ENCODE data around the gene ATXN7. TPM values are rescaled to one million over a fixed set of nuclear protein-coding genes. Genes with fewer than 3 reads are reported as not detected.

ATXN7 gene
- total RNA-seq, 1 experiment from 2014 or later: 5.2 TPM

DNA sequence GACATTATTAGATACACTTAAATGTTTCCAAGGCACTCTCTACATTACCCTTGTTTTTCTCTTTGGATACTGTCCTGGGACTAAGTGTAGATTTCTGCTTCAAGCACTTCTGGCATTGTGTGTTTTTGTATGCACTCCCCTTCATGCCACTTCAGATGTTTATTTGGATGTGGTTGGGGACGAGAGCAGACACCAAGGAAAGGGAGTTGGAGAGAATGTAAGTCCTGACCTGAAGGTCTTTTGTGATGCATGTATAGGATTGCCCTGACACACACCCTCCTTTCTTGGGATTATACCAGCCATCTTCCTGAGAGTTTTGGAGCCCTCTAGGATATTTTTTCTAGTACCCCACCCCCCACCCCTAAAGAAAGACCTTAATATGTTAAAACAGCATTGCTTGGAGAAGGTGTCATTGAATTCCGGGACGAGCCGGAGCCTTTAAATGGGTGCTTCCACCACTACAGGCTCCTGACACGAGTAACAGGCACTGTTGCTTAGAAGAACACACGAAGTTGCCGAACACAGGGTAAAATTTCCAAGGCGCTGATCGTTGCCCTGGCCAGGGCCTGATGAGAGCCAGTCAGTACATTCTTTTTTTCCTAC lies 136.9 kb downstream of the ATXN7 start:
- DNase-seq: no peak
- Histone ChIP-seq H3K27me3 (ENCODE audit: control insufficient read depth, insufficient read depth, low read length) (no peaks in the 10 kb centered on the region), H3K4me3 (ENCODE audit: insufficient read depth, low read depth, low read length) (no peak overlapping the region), H3K36me3 (replicated peaks; ENCODE audit: control insufficient read depth, insufficient read depth, low read length) (peaks cover 7% of the 10 kb centered on the region)

DNA sequence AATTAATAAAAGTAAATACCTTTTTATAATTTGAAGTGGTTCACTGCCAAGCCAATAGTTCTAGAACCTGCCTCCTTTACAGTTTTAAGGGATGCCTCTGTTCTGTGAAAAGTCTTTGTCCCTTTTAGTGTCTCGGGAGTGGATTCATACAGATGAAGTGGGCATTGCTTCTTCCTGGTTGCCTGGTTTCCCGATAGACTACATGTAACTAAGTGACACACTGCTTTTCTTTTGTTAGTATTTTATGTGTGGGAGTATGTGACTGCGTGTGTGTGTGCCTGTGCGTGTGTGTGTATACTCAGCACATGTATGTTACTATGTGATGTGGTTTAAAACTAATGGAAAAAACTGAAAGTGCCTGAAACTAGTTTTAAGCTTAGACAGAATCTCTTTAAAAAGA lies 138.6 kb downstream of the ATXN7 start:
- Histone ChIP-seq H3K27me3 (ENCODE audit: control insufficient read depth, insufficient read depth, low read length) (no peaks in the 10 kb centered on the region), H3K4me3 (ENCODE audit: insufficient read depth, low read depth, low read length) (no peak overlapping the region), H3K36me3 (replicated peaks; ENCODE audit: control insufficient read depth, insufficient read depth, low read length) (peaks cover 5% of the 10 kb centered on the region)
- no peak for DNase-seq

- peaks cover 7% of the 10 kb centered on the region for H3K36me3 ChIP-seq (replicated peaks; ENCODE audit: control insufficient read depth, insufficient read depth, low read length)
- no peak for DNase-seq
- no peaks in the 10 kb centered on the region for H3K27me3 ChIP-seq (ENCODE audit: control insufficient read depth, insufficient read depth, low read length)
- no peak overlapping the region for H3K4me3 ChIP-seq (ENCODE audit: insufficient read depth, low read depth, low read length)
These were observed 139.9 kb downstream of the ATXN7 start for GRCh38 chr3:64003589-64003988.

- DNase-seq: no peak
- peaks cover 19% of the 10 kb centered on the region for H3K36me3 ChIP-seq (replicated peaks; ENCODE audit: control insufficient read depth, insufficient read depth, low read length)
- no peaks in the 10 kb centered on the region for H3K27me3 ChIP-seq (ENCODE audit: control insufficient read depth, insufficient read depth, low read length)
- H3K4me3 ChIP-seq (ENCODE audit: insufficient read depth, low read depth, low read length): no peak overlapping the region
These were observed 144.3 kb downstream of the ATXN7 start for GRCh38 chr3:64008017-64008416.

GRCh38 chr3:64008487-64009351 lies 145.1 kb downstream of the ATXN7 start:
- Histone ChIP-seq H3K4me3 (ENCODE audit: insufficient read depth, low read depth, low read length) (no peak overlapping the region), H3K27me3 (ENCODE audit: control insufficient read depth, insufficient read depth, low read length) (no peaks in the 10 kb centered on the region), H3K36me3 (replicated peaks; ENCODE audit: control insufficient read depth, insufficient read depth, low read length) (peaks cover 22% of the 10 kb centered on the region)
- no peak for DNase-seq

DNA sequence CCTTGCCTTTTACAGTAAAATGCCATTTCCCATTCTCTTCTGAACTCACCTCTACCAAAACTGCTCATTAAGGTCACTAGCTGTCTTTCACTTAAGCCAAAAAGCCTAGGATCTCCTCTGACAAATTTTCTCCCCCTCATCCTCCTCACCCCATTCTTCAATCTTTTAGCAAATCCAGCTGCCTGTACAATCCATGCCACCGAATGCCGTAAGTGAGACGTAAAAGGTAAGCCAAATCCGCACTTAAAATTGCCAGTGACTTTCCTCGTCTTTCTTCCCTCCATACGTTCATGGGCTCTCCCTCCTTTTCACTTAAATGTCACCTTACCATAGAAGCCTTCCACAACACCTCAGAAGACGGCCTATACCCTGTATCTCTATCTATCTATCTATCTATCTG lies 145.9 kb downstream of the ATXN7 start:
- Histone ChIP-seq H3K27me3 (ENCODE audit: control insufficient read depth, insufficient read depth, low read length) (no peaks in the 10 kb centered on the region), H3K36me3 (replicated peaks; ENCODE audit: control insufficient read depth, insufficient read depth, low read length) (peaks cover 23% of the 10 kb centered on the region), H3K4me3 (ENCODE audit: insufficient read depth, low read depth, low read length) (no peak overlapping the region)
- no peak for DNase-seq

- no peak for DNase-seq
These were observed 146.5 kb downstream of the ATXN7 start for GRCh38 chr3:64010199-64010598.

GRCh38 chr3:64011685-64012084 lies 148.0 kb downstream of the ATXN7 start:
- Histone ChIP-seq H3K36me3 (replicated peaks; ENCODE audit: control insufficient read depth, insufficient read depth, low read length) (peaks cover 22% of the 10 kb centered on the region), H3K4me3 (ENCODE audit: insufficient read depth, low read depth, low read length) (no peak overlapping the region), H3K27me3 (ENCODE audit: control insufficient read depth, insufficient read depth, low read length) (no peaks in the 10 kb centered on the region)
- no peak for DNase-seq

More at GRCh38 chr3:64010199-64010598, 146.5 kb downstream of the ATXN7 start:
- peaks cover 26% of the 10 kb centered on the region for H3K36me3 ChIP-seq (replicated peaks; ENCODE audit: control insufficient read depth, insufficient read depth, low read length)
- no peak overlapping the region for H3K4me3 ChIP-seq (ENCODE audit: insufficient read depth, low read depth, low read length)
- H3K27me3 ChIP-seq (ENCODE audit: control insufficient read depth, insufficient read depth, low read length): no peaks in the 10 kb centered on the region

- Histone ChIP-seq H3K36me3 (replicated peaks; ENCODE audit: control insufficient read depth, insufficient read depth, low read length) (peaks cover 11% of the 10 kb centered on the region), H3K27me3 (ENCODE audit: control insufficient read depth, insufficient read depth, low read length) (no peaks in the 10 kb centered on the region), H3K4me3 (ENCODE audit: insufficient read depth, low read depth, low read length) (no peak overlapping the region)
- DNase-seq: no peak
These were observed 153.4 kb downstream of the ATXN7 start for GRCh38 chr3:64016941-64017620.

GRCh38 chr3:64019271-64019670 lies 155.6 kb downstream of the ATXN7 start:
- Histone ChIP-seq H3K27me3 (ENCODE audit: control insufficient read depth, insufficient read depth, low read length) (no peaks in the 10 kb centered on the region), H3K4me3 (ENCODE audit: insufficient read depth, low read depth, low read length) (no peak overlapping the region), H3K36me3 (replicated peaks; ENCODE audit: control insufficient read depth, insufficient read depth, low read length) (peaks cover 7% of the 10 kb centered on the region)
- DNase-seq: no peak

GRCh38 chr3:64019879-64020278 lies 156.2 kb downstream of the ATXN7 start:
- H3K4me3 ChIP-seq (ENCODE audit: insufficient read depth, low read depth, low read length): no peak overlapping the region
- H3K36me3 ChIP-seq (replicated peaks; ENCODE audit: control insufficient read depth, insufficient read depth, low read length): peaks cover 2% of the 10 kb centered on the region
- no peaks in the 10 kb centered on the region for H3K27me3 ChIP-seq (ENCODE audit: control insufficient read depth, insufficient read depth, low read length)
- DNase-seq: no peak

DNA sequence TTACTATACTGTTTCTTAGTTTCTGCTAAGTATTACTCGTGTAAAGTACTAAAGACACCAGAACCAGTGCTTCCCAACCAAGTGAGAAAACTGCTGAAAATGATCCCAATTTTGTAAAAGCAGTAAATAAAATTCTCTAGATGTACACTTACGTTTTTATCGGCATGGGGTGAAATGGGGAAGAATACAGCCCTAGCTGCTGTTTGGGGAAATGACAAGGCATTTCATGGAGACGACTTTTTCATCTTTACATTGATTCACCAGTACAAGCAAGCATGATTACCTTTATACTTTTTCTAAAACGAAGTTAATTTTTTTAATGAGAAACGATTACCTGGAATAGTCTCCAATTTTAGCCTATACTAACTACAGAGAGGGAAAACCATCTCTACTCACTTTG lies 158.3 kb downstream of the ATXN7 start:
- Histone ChIP-seq H3K4me3 (ENCODE audit: insufficient read depth, low read depth, low read length) (no peak overlapping the region), H3K27me3 (ENCODE audit: control insufficient read depth, insufficient read depth, low read length) (no peaks in the 10 kb centered on the region), H3K36me3 (replicated peaks; ENCODE audit: control insufficient read depth, insufficient read depth, low read length) (peaks cover 2% of the 10 kb centered on the region)
- DNase-seq: no peak

- DNase-seq: peak; percentile 18
These were observed 159.0 kb downstream of the ATXN7 start for GRCh38 chr3:64022451-64023186.

DNA sequence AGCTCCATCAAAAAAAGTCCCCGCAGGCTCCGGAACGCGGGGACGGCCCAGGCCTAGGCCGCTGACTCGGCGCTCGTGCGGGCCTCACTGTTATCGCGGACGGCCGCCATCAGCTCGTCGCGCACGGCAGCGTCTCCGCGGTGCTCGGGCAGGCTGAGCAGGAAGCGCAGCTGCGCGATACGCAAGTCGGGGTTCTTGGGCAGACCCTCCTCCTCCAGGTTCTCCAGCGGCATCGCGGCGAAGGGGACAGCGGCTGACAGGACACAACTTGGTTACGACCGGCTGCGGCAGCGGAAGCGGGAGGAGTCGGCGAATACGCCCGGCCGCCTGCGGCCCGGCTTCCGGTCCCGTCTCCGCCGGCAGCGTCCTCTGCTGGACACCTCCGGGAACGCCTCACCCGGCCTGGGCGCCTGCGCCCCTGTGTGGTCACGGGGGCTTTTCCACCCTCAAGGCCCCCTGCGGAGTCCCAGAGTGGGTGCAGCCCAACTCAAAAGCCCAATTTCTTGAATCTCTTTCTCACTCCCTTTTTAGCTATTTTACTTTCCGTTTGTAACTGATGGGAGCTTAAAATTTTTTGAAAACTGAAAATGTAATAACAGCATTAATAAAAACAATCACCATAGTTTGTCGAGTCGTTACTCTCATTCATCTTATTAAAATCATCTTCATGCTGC lies 159.7 kb downstream of the ATXN7 start, which contains the start of gene PSMD6:
PSMD6 (minus strand) TSS at position 308 of the 674 bp plus-strand sequence; CDS start at position 233, 75 bp downstream.
- Histone ChIP-seq H3K36me3 (replicated peaks; ENCODE audit: control insufficient read depth, insufficient read depth, low read length) (peaks cover 2% of the 10 kb centered on the region), H3K27me3 (ENCODE audit: control insufficient read depth, insufficient read depth, low read length) (no peaks in the 10 kb centered on the region; the same call in 1 of the 2 replicates), H3K4me3 (ENCODE audit: insufficient read depth, low read depth, low read length) (peak within 1 kb of the TSS; percentile 87)
- DNase-seq: peak; percentile 91

More at GRCh38 chr3:64022451-64023186, 159.0 kb downstream of the ATXN7 start:
- peak overlapping the region; percentile 87 for H3K4me3 ChIP-seq (ENCODE audit: insufficient read depth, low read depth, low read length)
- peaks cover 2% of the 10 kb centered on the region for H3K36me3 ChIP-seq (replicated peaks; ENCODE audit: control insufficient read depth, insufficient read depth, low read length)
- no peaks in the 10 kb centered on the region for H3K27me3 ChIP-seq (ENCODE audit: control insufficient read depth, insufficient read depth, low read length)

Data from H7 (cell line).